GM12873 (cell line): ENCODE results near the gene SCYGR7.

ENCODE experiments used
- TF ChIP-seq, protein P1 (sequence below): IDR thresholded peaks from 2 replicates; pipeline ENCODE4 v1.5.1; 2012; ENCODE audit warnings: low read depth, mild to moderate bottlenecking, moderate library complexity, low read length, control low read depth; ENCODE audit not compliant: insufficient read depth; ENCODE audit errors: missing control alignments

Gene SCYGR7

DNA sequence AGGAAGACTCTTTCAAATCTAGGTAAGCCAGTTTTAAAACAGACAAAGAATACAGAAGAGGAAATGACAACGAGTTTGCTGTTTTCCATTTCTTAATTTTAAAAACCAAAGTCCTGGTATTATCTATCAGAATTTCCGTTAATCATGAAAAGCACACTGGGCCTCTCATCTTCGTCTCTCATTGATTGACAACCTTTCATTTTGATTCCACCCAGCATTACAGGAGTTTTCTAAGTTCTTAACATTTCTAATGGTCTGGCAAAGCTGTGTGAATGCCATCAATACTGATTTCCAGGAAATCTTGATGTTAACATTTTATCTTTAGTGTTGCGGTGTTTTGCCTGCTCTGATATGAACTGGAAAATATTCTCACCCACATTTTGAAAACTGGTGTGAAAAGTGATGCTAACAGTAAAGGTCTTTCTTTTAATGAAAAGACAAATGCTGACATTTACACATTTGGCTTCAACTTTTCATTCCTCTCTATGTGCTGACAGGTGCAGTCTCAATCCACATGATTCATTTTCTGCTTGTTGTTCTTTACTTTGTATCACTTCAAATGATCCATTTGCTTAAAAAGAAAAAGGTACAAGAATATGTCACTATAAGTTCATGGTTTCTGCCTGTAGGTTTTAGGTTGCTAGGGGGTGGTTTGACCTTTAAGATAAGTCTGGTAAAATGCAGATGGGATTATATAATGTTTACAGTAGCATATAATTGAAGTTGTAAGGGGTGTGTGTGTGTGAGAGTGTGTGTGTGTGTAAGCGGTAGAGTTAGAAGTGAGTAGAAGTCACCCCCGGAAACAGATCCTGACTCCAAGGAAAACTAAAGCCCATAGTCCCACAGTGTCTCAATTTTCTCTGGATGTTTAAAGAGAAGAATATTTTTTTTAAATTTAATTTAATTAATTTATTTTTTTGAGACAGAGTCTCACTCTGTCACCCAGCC is 47.0 kb downstream of the SCYGR7 start:
- TF ChIP-seq, protein P1, sequence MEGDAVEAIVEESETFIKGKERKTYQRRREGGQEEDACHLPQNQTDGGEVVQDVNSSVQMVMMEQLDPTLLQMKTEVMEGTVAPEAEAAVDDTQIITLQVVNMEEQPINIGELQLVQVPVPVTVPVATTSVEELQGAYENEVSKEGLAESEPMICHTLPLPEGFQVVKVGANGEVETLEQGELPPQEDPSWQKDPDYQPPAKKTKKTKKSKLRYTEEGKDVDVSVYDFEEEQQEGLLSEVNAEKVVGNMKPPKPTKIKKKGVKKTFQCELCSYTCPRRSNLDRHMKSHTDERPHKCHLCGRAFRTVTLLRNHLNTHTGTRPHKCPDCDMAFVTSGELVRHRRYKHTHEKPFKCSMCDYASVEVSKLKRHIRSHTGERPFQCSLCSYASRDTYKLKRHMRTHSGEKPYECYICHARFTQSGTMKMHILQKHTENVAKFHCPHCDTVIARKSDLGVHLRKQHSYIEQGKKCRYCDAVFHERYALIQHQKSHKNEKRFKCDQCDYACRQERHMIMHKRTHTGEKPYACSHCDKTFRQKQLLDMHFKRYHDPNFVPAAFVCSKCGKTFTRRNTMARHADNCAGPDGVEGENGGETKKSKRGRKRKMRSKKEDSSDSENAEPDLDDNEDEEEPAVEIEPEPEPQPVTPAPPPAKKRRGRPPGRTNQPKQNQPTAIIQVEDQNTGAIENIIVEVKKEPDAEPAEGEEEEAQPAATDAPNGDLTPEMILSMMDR, result no peak
